Fibroblast of upper back skin (primary cell): ENCODE measurements around the gene SEMA3C.
A peak's percentile ranks its signal among the peaks of the same experiment; 100 is the strongest.
"Not testable (repeated sequence)": the region's sequence is repeated elsewhere in the genome, so short reads cannot be mapped to it uniquely, and the experiment has no call there.

Experiments used
- DNase-seq: peaks from one replicate; pipeline ENCODE4 v3.0.0-alpha.2; 2013

SEMA3C gene

GRCh38 chr7:80918909-80919721 is at the start of gene SEMA3C:
SEMA3C (minus strand) TSS chr7:80919051; CDS start chr7:80916781, 2,270 bp downstream.
- peak; percentile 93 for DNase-seq

- DNase-seq: no peak
Observed at GRCh38 chr7:80968606-80969005, 49.8 kb upstream of the SEMA3C start.

- DNase-seq: peak; percentile 28
Observed at GRCh38 chr7:80967917-80968297, 49.1 kb upstream of the SEMA3C start.

GRCh38 chr7:80967071-80967916 is 48.4 kb upstream of the SEMA3C start:
- DNase-seq: peak; percentile 57

GRCh38 chr7:80960244-80960795 is 41.5 kb upstream of the SEMA3C start:
- DNase-seq: peak; percentile 34

- no peak for DNase-seq
Observed at GRCh38 chr7:80957226-80957777, 38.5 kb upstream of the SEMA3C start.

- DNase-seq: peak; percentile 15
Observed at GRCh38 chr7:80954191-80954590, 35.3 kb upstream of the SEMA3C start.

- DNase-seq: peak; percentile 77
Observed at GRCh38 chr7:80950550-80950967, 31.7 kb upstream of the SEMA3C start.

- DNase-seq: no peak
Observed at GRCh38 chr7:80949449-80949848, 30.6 kb upstream of the SEMA3C start.

- no peak for DNase-seq
Observed at GRCh38 chr7:80946858-80947257, 28.0 kb upstream of the SEMA3C start.

- DNase-seq: no peak
Observed at GRCh38 chr7:80945976-80946375, 27.1 kb upstream of the SEMA3C start.

- DNase-seq: no peak
Observed at GRCh38 chr7:80943342-80943741, 24.5 kb upstream of the SEMA3C start.

- peak; percentile 98 for DNase-seq
Observed at GRCh38 chr7:80942261-80943041, 23.6 kb upstream of the SEMA3C start.

- peak; percentile 49 for DNase-seq
Observed at GRCh38 chr7:80941208-80941758, 22.4 kb upstream of the SEMA3C start.

- peak; percentile 7 for DNase-seq
Observed at GRCh38 chr7:80940539-80941207, 21.8 kb upstream of the SEMA3C start.

- DNase-seq: no peak
Observed at GRCh38 chr7:80937336-80937735, 18.5 kb upstream of the SEMA3C start.

GRCh38 chr7:80935991-80936780 is 17.3 kb upstream of the SEMA3C start:
- no peak for DNase-seq

GRCh38 chr7:80934321-80934720 is 15.5 kb upstream of the SEMA3C start:
- peak; percentile 32 for DNase-seq

- peak; percentile 15 for DNase-seq
Observed at GRCh38 chr7:80932536-80932935, 13.7 kb upstream of the SEMA3C start.

GRCh38 chr7:80929619-80930018 is 10.8 kb upstream of the SEMA3C start:
- peak; percentile 28 for DNase-seq

- DNase-seq: not testable (repeated sequence)
Observed at GRCh38 chr7:80926955-80927354, 8.1 kb upstream of the SEMA3C start.
